HEK293 (cell line): Measurements from ENCODE around the gene CLN5.

Source experiments
- CTCF ChIA-PET: fragments of 350-600 bp; formaldehyde crosslinking; extraction: SDS; loops from one replicate; lab custom pipeline; 2021; ENCODE audit warnings: antibody characterized with exemption; lab: Yijun Ruan, JAX
- POLR2A ChIA-PET: fragments of 300-600 bp; formaldehyde crosslinking; extraction: SDS; loops from one replicate; lab custom pipeline; 2020; ENCODE audit warnings: antibody characterized with exemption, inconsistent platforms; lab: Yijun Ruan, JAX
- H3K27ac ChIP-seq: fragments of 200-500 bp; sonication (Bioruptor generic); 2 replicates; pipeline ENCODE4 v1.5.1; 2014; ENCODE audit warnings: low read depth, low read length, control low read depth, inconsistent platforms; ENCODE audit errors: extremely low read depth
- H3K36me3 ChIP-seq, 2 experiments: fragments of 200-500 bp in 1 of 2; sonication (Bioruptor generic) in 1 of 2; 1 replicate in 1 of 2; 2 replicates in 1 of 2; pipeline ENCODE4 v1.5.1; 2014 to 2017; ENCODE audit warnings: inconsistent platforms in 2 of 2, low read length in 2 of 2; ENCODE audit not compliant: control insufficient read depth in 2 of 2, insufficient read depth in 1 of 2
- H3K4me1 ChIP-seq: fragments of 200-500 bp; sonication (Bioruptor generic); 2 replicates; pipeline ENCODE4 v1.5.1; 2014; ENCODE audit warnings: mild to moderate bottlenecking, low read length, inconsistent platforms; ENCODE audit not compliant: control insufficient read depth, insufficient read depth
- H3K4me3 ChIP-seq: 2 replicates; pipeline ENCODE4 v1.5.1; 2011; ENCODE audit warnings: low read depth, mild to moderate bottlenecking, control low read depth, low read length, moderate library complexity
- H3K9me3 ChIP-seq: fragments of 200-500 bp; sonication (Bioruptor generic); 2 replicates; pipeline ENCODE4 v1.5.1; 2014; ENCODE audit warnings: low read depth, low read length, inconsistent platforms; ENCODE audit not compliant: control insufficient read depth, insufficient read depth
- HOXA7 ChIP-seq: sonication (generic); formaldehyde crosslinking; IDR thresholded peaks from 2 replicates; pipeline ENCODE4 v1.8.1; 2022; ENCODE audit warnings: missing genetic modification reagents, borderline replicate concordance
- KLF8 ChIP-seq: fragments of 450-650 bp; formaldehyde crosslinking; IDR thresholded peaks from 2 replicates; pipeline ENCODE4 v1.5.1; 2016; ENCODE audit warnings: missing biosample characterization, missing genetic modification characterization
- SETDB1 ChIP-seq: IDR thresholded peaks from one replicate; pipeline ENCODE4 v1.6.1; 2017; ENCODE audit warnings: mild to moderate bottlenecking, low read length, moderate library complexity, mixed read lengths; ENCODE audit not compliant: insufficient read length
- TRIM28 ChIP-seq: IDR thresholded peaks from 2 replicates; pipeline ENCODE4 v1.6.1; 2011; ENCODE audit warnings: low read length, control low read depth, borderline replicate concordance
- ZNF121 ChIP-seq: fragments of 450-650 bp; formaldehyde crosslinking; IDR thresholded peaks from 2 replicates; pipeline ENCODE4 v1.5.1; 2016; ENCODE audit warnings: missing biosample characterization, missing genetic modification characterization
- ZNF248 ChIP-seq: fragments of 450-650 bp; formaldehyde crosslinking; IDR thresholded peaks from 2 replicates; pipeline ENCODE4 v1.5.1; 2017; ENCODE audit warnings: missing biosample characterization, missing genetic modification characterization
- ZNF391 ChIP-seq: fragments of 450-650 bp; formaldehyde crosslinking; IDR thresholded peaks from 2 replicates; pipeline ENCODE4 v1.5.1; 2016; ENCODE audit warnings: low read depth, missing biosample characterization, missing genetic modification characterization, borderline replicate concordance
- ZNF510 ChIP-seq: fragments of 450-650 bp; formaldehyde crosslinking; IDR thresholded peaks from 2 replicates; pipeline ENCODE4 v1.5.1; 2018; ENCODE audit warnings: mild to moderate bottlenecking, missing genetic modification characterization, missing biosample characterization; ENCODE audit not compliant: insufficient replicate concordance
- ZNF529 ChIP-seq: fragments of 450-650 bp; formaldehyde crosslinking; IDR thresholded peaks from 2 replicates; pipeline ENCODE4 v1.5.1; 2017; ENCODE audit warnings: missing genetic modification characterization, missing biosample characterization; ENCODE audit not compliant: insufficient replicate concordance
- ZNF544 ChIP-seq: fragments of 450-650 bp; formaldehyde crosslinking; IDR thresholded peaks from 2 replicates; pipeline ENCODE4 v1.5.0; 2017; ENCODE audit warnings: missing biosample characterization, missing genetic modification characterization
- ZNF558 ChIP-seq: fragments of 450-650 bp; formaldehyde crosslinking; IDR thresholded peaks from 2 replicates; pipeline ENCODE4 v1.5.1; 2016; ENCODE audit warnings: missing biosample characterization, missing genetic modification characterization
- ZNF660 ChIP-seq: fragments of 450-650 bp; IDR thresholded peaks from 2 replicates; pipeline ENCODE4 v1.5.1; 2018; ENCODE audit warnings: missing biosample characterization, mild to moderate bottlenecking, missing genetic modification characterization
- ZSCAN30 ChIP-seq: fragments of 450-650 bp; IDR thresholded peaks from 2 replicates; pipeline ENCODE4 v1.5.1; 2018; ENCODE audit warnings: missing biosample characterization, mild to moderate bottlenecking, missing genetic modification characterization, moderate library complexity
- ZXDB ChIP-seq: fragments of 450-650 bp; formaldehyde crosslinking; IDR thresholded peaks from 2 replicates; pipeline ENCODE4 v1.5.1; 2016; ENCODE audit warnings: missing biosample characterization, missing genetic modification characterization
- TF ChIP-seq, protein P1 (sequence below): fragments of 450-650 bp; formaldehyde crosslinking; IDR thresholded peaks from 2 replicates; pipeline ENCODE4 v1.5.1; 2016; ENCODE audit warnings: missing biosample characterization, missing genetic modification characterization
- TF ChIP-seq, protein P2 (sequence below): fragments of 450-650 bp; formaldehyde crosslinking; conservative IDR thresholded peaks from 2 replicates; pipeline ENCODE4 v1.5.1; 2016; ENCODE audit warnings: low read depth, missing biosample characterization, missing genetic modification characterization

The CLN5 gene

DNA sequence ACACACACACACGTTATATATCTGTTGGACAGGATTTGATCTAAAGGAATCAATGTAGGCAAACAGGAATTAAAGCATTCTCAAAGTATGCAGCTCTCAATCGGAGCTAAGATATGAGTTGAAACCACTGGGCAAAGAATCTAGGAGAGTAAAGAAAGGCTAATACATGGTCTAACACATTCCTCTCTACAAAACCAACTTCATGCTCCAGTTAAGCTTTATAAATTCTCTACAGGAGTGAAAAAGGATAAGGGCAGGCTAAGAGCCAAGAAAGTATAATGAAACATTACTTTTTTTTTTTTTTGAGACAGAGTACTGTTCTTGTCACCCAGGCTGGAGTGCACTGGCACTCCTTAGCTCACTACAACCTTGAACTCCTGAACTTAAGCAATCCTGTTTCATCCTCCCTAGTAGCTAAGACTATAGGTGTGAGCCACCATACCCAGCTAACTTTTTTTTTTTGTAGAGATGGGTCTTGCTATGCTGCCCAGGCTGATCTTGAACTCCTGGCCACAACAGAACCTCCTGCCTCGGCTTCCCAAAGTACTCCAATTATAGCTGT, 24.5 kb downstream of the CLN5 start:
- POLR2A ChIA-PET = interaction anchor here (1.2 kb wide), 2 partner anchors 9 to 10 kb away, joined by 5 to 7 read pairs; partner anchors contain the start of gene FBXL3
- Histone ChIP-seq H3K36me3 (peaks cover 19 to 90% of the 10 kb centered on the region in 2 experiments), H3K27ac (no peak overlapping the region), H3K9me3 (no peaks in the 10 kb centered on the region), H3K4me1 (no peaks in the 10 kb centered on the region), H3K4me3 (no peak overlapping the region)
- CTCF ChIA-PET = interaction anchor here (1.0 to 1.2 kb wide), 3 partner anchors 7 to 12 kb away, joined by 3 to 6 read pairs (median 3); no protein-coding TSS in a partner anchor
- no peak for TF ChIP-seq ZNF660 (tag by site-specific recombination)
- peak; percentile 70; the same call in 1 of the 2 replicates for TF ChIP-seq ZNF121

DNA sequence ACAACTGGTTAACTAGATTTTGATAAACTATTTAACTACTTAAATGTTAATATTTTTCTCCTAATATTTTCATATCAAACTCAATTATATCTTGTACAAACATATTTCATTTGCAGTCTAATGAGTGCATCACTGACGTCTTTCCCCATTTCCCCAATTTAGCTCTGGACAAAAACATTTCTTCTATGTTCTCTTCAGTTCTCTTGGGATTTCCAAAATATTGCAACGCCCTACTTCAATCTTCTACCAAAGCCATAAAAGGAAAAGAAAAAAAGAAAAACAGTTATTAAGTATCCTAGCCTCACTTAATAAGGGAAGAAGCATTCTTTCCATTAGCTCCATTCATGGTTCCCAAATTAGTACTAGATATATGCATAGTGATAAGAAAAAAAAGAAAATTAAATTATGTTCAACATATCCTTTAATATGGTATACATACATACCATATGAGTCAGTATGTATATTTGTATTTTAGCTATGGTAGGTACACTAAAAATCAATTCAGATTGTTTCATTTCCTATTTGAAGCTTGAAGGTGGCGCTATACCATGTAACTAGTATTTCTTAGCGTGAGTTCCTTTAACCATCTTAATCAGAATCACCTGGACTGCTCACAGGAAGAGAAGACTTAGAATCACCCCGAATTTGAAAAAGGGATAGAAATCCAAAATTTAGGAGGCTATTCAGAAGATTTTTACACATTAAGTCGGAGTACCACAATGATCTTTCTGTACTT, 25.2 kb downstream of the CLN5 start:
- Histone ChIP-seq H3K4me3 (no peak overlapping the region), H3K27ac (no peak overlapping the region), H3K36me3 (peaks cover 16 to 87% of the 10 kb centered on the region in 2 experiments), H3K9me3 (no peaks in the 10 kb centered on the region), H3K4me1 (no peaks in the 10 kb centered on the region)
- ChIA-PET CTCF (interaction anchor here (1.0 to 1.2 kb wide), 3 partner anchors 8 to 12 kb away, joined by 3 to 6 read pairs (median 3); no protein-coding TSS in a partner anchor), POLR2A (interaction anchor here (1.2 kb wide), 2 partner anchors 8 to 9 kb away, joined by 5 to 7 read pairs; partner anchors contain the start of gene FBXL3)
- TF ChIP-seq ZNF248 (no peak), KLF8 (tag by site-specific recombination) (no peak), ZXDB (tag by site-specific recombination) (no peak), ZNF558 (tag by site-specific recombination) (no peak), SETDB1 (no peak), ZNF544 (tag by site-specific recombination) (no peak), TRIM28 (no peak), ZNF529 (tag by site-specific recombination) (no peak), ZNF391 (tag by site-specific recombination) (no peak), ZNF510 (no peak), HOXA7 (no peak), ZSCAN30 (tag by site-specific recombination) (no peak)
- TF ChIP-seq, protein P1, sequence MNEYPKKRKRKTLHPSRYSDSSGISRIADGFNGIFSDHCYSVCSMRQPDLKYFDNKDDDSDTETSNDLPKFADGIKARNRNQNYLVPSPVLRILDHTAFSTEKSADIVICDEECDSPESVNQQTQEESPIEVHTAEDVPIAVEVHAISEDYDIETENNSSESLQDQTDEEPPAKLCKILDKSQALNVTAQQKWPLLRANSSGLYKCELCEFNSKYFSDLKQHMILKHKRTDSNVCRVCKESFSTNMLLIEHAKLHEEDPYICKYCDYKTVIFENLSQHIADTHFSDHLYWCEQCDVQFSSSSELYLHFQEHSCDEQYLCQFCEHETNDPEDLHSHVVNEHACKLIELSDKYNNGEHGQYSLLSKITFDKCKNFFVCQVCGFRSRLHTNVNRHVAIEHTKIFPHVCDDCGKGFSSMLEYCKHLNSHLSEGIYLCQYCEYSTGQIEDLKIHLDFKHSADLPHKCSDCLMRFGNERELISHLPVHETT (tag by site-specific recombination) = no peak
- TF ChIP-seq, protein P2, sequence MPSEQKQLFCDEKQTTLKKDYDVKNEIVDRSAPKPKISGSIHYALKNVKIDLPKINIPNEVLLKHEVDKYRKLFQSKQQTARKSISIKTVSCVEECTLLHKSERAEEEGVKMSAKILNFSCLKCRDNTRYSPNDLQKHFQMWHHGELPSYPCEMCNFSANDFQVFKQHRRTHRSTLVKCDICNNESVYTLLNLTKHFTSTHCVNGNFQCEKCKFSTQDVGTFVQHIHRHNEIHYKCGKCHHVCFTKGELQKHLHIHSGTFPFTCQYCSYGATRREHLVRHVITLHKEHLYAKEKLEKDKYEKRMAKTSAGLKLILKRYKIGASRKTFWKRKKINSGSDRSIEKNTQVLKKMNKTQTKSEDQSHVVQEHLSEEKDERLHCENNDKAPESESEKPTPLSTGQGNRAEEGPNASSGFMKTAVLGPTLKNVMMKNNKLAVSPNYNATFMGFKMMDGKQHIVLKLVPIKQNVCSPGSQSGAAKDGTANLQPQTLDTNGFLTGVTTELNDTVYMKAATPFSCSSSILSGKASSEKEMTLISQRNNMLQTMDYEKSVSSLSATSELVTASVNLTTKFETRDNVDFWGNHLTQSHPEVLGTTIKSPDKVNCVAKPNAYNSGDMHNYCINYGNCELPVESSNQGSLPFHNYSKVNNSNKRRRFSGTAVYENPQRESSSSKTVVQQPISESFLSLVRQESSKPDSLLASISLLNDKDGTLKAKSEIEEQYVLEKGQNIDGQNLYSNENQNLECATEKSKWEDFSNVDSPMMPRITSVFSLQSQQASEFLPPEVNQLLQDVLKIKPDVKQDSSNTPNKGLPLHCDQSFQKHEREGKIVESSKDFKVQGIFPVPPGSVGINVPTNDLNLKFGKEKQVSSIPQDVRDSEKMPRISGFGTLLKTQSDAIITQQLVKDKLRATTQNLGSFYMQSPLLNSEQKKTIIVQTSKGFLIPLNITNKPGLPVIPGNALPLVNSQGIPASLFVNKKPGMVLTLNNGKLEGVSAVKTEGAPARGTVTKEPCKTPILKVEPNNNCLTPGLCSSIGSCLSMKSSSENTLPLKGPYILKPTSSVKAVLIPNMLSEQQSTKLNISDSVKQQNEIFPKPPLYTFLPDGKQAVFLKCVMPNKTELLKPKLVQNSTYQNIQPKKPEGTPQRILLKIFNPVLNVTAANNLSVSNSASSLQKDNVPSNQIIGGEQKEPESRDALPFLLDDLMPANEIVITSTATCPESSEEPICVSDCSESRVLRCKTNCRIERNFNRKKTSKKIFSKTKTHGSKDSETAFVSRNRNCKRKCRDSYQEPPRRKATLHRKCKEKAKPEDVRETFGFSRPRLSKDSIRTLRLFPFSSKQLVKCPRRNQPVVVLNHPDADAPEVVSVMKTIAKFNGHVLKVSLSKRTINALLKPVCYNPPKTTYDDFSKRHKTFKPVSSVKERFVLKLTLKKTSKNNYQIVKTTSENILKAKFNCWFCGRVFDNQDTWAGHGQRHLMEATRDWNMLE (tag by site-specific recombination) = no peak
